Stimulated activated CD4-positive, alpha-beta T cell treated with anti-CD3 and anti-CD28 coated beads, Interleukin-15, amount 100 ng/mL, for 1 hour (primary cell): Measurements from ENCODE around the gene NOL3.

Experiments used
- DNase-seq, 2 donors: peaks; one replicate each; pipeline ENCODE4 v3.0.0-alpha.2; 2020; ENCODE audit warnings: low read depth in 1 of 2, low spot score in 1 of 2

NOL3 gene

GRCh38 chr16:67169642-67170167 is 633 bp upstream of the NOL3 start:
- no peak for DNase-seq

GRCh38 chr16:67170949-67171649 is 761 bp downstream of the NOL3 start:
- DNase-seq, result no peak

- DNase-seq, result no peak
These were observed 3.0 kb downstream of the NOL3 start for GRCh38 chr16:67173323-67173722.

- DNase-seq, result peak in 1 of 2 donors; percentile 25
These were observed 3.7 kb downstream of the NOL3 start for GRCh38 chr16:67173808-67174705.

GRCh38 chr16:67174706-67175231 is 4.4 kb downstream of the NOL3 start:
- DNase-seq, result no peak

GRCh38 chr16:67176662-67177061 is 6.3 kb downstream of the NOL3 start:
- DNase-seq, result no peak

- no peak for DNase-seq
These were observed 7.7 kb downstream of the NOL3 start for GRCh38 chr16:67177743-67178699.

- DNase-seq, result no peak
These were observed 9.2 kb downstream of the NOL3 start for GRCh38 chr16:67179421-67180080.

GRCh38 chr16:67180166-67180565 is 9.8 kb downstream of the NOL3 start:
- DNase-seq, result no peak

- DNase-seq, result no peak
These were observed 11.0 kb downstream of the NOL3 start for GRCh38 chr16:67181346-67181745.

GRCh38 chr16:67182288-67182687 is 11.9 kb downstream of the NOL3 start:
- DNase-seq, result no peak

- no peak for DNase-seq
These were observed 12.9 kb downstream of the NOL3 start for GRCh38 chr16:67183284-67183626.

GRCh38 chr16:67183627-67184452 is 13.5 kb downstream of the NOL3 start, which contains the start of gene MATCAP1:
MATCAP1 (minus strand) TSS chr16:67183963; CDS start chr16:67180610, 3,353 bp downstream.
- DNase-seq, result peak; percentile 77 to 84

- no peak for DNase-seq
These were observed 14.2 kb downstream of the NOL3 start for GRCh38 chr16:67184453-67184994.

GRCh38 chr16:67184995-67185650 is 14.8 kb downstream of the NOL3 start:
- DNase-seq, result peak; percentile 61 to 76

GRCh38 chr16:67185651-67186134 is 15.4 kb downstream of the NOL3 start:
- DNase-seq, result no peak

GRCh38 chr16:67186550-67186950 is 16.2 kb downstream of the NOL3 start:
- DNase-seq, result no peak

GRCh38 chr16:67187175-67187890 is 17.0 kb downstream of the NOL3 start:
- DNase-seq, result no peak
